PC-9 (cell line): ENCODE data around the gene ETV6. TPM values are rescaled to one million over a fixed set of nuclear protein-coding genes. Genes with fewer than 3 reads are reported as not detected.

Experiments
- BruUV-seq: library from RNA; stranded (reverse); fragments of 400-500 nt; replicated peaks from 2 replicates; lab custom pipeline; 2021; lab: Mats Ljungman, UMichigan
- CTCF ChIA-PET: fragments of 300-600 bp; sonication (Branson Sonifier 250); formaldehyde crosslinking; loops from one replicate; lab custom pipeline; 2022; ENCODE audit warnings: antibody characterized with exemption; lab: Charles Lee
- POLR2A ChIA-PET: fragments of 300-600 bp; sonication (Branson Sonifier 250); formaldehyde crosslinking; loops from one replicate; lab custom pipeline; 2022; ENCODE audit warnings: antibody characterized with exemption; ENCODE audit not compliant: unreplicated experiment; lab: Charles Lee
- DNase-seq, 2 experiments: peaks; one replicate each; pipeline versions ENCODE4 v3.0.0 to v3.0.0-alpha.2; 2015 to 2022; ENCODE audit warnings: mixed read lengths in 1 of 2
- H2AFZ ChIP-seq: fragments of 200-600 bp; sonication (generic); 2 replicates; pipeline ENCODE4 v1.8.1; 2017; ENCODE audit warnings: antibody characterized with exemption
- H3F3A ChIP-seq: fragments of 200-600 bp; sonication (generic); 2 replicates; pipeline ENCODE4 v1.8.1; 2017; ENCODE audit warnings: antibody characterized with exemption, mild to moderate bottlenecking, low read depth; ENCODE audit not compliant: insufficient read depth
- H3K27ac ChIP-seq: fragments of 200-600 bp; sonication (generic); 2 replicates; pipeline ENCODE4 v1.6.1; 2016; ENCODE audit warnings: mixed run types
- H3K27me3 ChIP-seq: fragments of 200-600 bp; sonication (generic); 2 replicates; pipeline ENCODE4 v1.6.1; 2016; ENCODE audit warnings: low read depth, mixed run types; ENCODE audit not compliant: insufficient read depth
- H3K36me3 ChIP-seq: fragments of 200-600 bp; sonication (generic); 2 replicates; pipeline ENCODE4 v1.6.1; 2016; ENCODE audit warnings: low read depth, mixed run types
- H3K4me1 ChIP-seq: fragments of 200-600 bp; sonication (generic); replicated peaks from 2 replicates; pipeline ENCODE4 v1.6.1; 2016; ENCODE audit warnings: mixed run types; ENCODE audit not compliant: insufficient read depth
- H3K4me2 ChIP-seq: fragments of 200-600 bp; sonication (generic); 2 replicates; pipeline ENCODE4 v1.6.1; 2017; ENCODE audit warnings: mixed run types
- H3K4me3 ChIP-seq: fragments of 200-600 bp; sonication (generic); 2 replicates; pipeline ENCODE4 v1.6.1; 2016; ENCODE audit warnings: mixed run types
- H3K79me2 ChIP-seq: fragments of 200-600 bp; sonication (generic); 2 replicates; pipeline ENCODE4 v1.6.1; 2017; ENCODE audit warnings: low read depth, mixed run types
- H3K9me2 ChIP-seq: fragments of 200-600 bp; sonication (generic); 2 replicates; pipeline ENCODE4 v1.8.1; 2017; ENCODE audit warnings: mild to moderate bottlenecking; ENCODE audit not compliant: insufficient read depth
- H3K9me3 ChIP-seq: fragments of 200-600 bp; sonication (generic); 2 replicates; pipeline ENCODE4 v1.8.1; 2016; ENCODE audit warnings: low read depth; ENCODE audit not compliant: insufficient read depth
- H4K20me1 ChIP-seq: fragments of 200-600 bp; sonication (generic); 2 replicates; pipeline ENCODE4 v1.8.1; 2017; ENCODE audit not compliant: insufficient read depth
- CTCF ChIP-seq: fragments of 200-600 bp; sonication (generic); conservative IDR thresholded peaks from 2 replicates; pipeline ENCODE4 v1.6.1; 2017; ENCODE audit warnings: mixed run types, antibody characterized with exemption, mild to moderate bottlenecking, moderate library complexity
- EZH2 ChIP-seq: fragments of 200-600 bp; sonication (generic); IDR thresholded peaks from 2 replicates; pipeline ENCODE4 v1.8.0; 2017; ENCODE audit warnings: antibody characterized with exemption, low read depth
- intact Hi-C: fragments of 100-400 bp; cut with micrococcal nuclease; formaldehyde crosslinking; loops from one replicate; pipeline ENCODE4 v1.10.0; 2022; ENCODE audit not compliant: unreplicated experiment
- total RNA-seq: library from RNA; stranded (reverse); gene quantifications from 2 replicates; pipeline ENCODE4 v1.2.3, GENCODE V29; 2021

Gene ETV6
- total RNA-seq, 1 experiment from 2014 or later, result 62.8 TPM

- Histone ChIP-seq H3K4me2 (no peak overlapping the region), H3F3A (peaks cover 11% of the 10 kb centered on the region; the same call in 1 of the 2 replicates), H3K4me1 (no peaks in the 10 kb centered on the region), H3K9me3 (no peaks in the 10 kb centered on the region), H3K36me3 (no peaks in the 10 kb centered on the region), H3K4me3 (no peak overlapping the region), H3K9me2 (no peaks in the 10 kb centered on the region), H4K20me1 (no peaks in the 10 kb centered on the region), H3K27ac (no peak overlapping the region), H3K79me2 (peaks cover 23% of the 10 kb centered on the region), H2AFZ (no peak overlapping the region), H3K27me3 (no peaks in the 10 kb centered on the region)
- intact Hi-C loops, result no loop called here
- no TSS peak for BruUV-seq
- CTCF ChIA-PET, result no interaction called here
- no peak for DNase-seq
- TF ChIP-seq EZH2, result no peak
- no peak for TF ChIP-seq CTCF
- POLR2A ChIA-PET, result no interaction called here
These were observed 136.2 kb downstream of the ETV6 start for GRCh38 chr12:11785712-11786111.

- Histone ChIP-seq H3K9me3 (no peaks in the 10 kb centered on the region), H3K79me2 (peaks cover 27% of the 10 kb centered on the region), H3K36me3 (no peaks in the 10 kb centered on the region), H3K27me3 (no peaks in the 10 kb centered on the region), H3K4me2 (no peak overlapping the region), H3K4me1 (no peaks in the 10 kb centered on the region), H3K9me2 (no peaks in the 10 kb centered on the region), H2AFZ (no peak overlapping the region), H3K4me3 (no peak overlapping the region), H3F3A (peaks cover 11% of the 10 kb centered on the region; the same call in 1 of the 2 replicates), H3K27ac (no peak overlapping the region), H4K20me1 (no peaks in the 10 kb centered on the region)
- DNase-seq, result no peak
- POLR2A ChIA-PET, result no interaction called here
- no TSS peak for BruUV-seq
- no peak for TF ChIP-seq EZH2
- TF ChIP-seq CTCF, result no peak
- CTCF ChIA-PET, result no interaction called here
- intact Hi-C loops, result no loop called here
These were observed 137.3 kb downstream of the ETV6 start for GRCh38 chr12:11786638-11787365.

DNA sequence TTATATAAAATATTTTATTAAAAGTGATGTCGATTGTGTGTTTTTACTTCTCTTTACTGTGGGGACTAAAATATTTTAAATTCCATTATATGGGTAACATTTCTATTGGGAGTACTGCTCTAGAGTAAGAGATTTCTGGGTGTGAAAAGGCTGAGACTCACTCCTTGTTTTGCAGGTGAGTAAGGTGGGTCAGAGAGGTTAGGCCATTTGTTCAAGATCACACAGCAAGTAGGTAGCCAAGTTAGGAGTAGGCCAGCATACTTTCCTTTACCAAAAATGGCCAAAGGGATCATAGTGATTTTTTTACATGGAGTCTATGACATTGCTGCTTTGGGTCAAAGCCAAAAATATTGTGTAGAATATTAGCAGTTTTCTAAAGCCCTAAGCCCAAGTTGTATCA, 138.0 kb downstream of the ETV6 start:
- peaks cover 23% of the 10 kb centered on the region for H3K79me2 ChIP-seq

More for the DNA sequence above, 138.0 kb downstream of the ETV6 start:
- H3K9me2 ChIP-seq, result no peaks in the 10 kb centered on the region
- no peak for DNase-seq
- no peak overlapping the region for H3K4me3 ChIP-seq
- no peaks in the 10 kb centered on the region for H3K36me3 ChIP-seq
- H3K27ac ChIP-seq, result no peak overlapping the region
- H3K27me3 ChIP-seq, result no peaks in the 10 kb centered on the region
- ChIA-PET POLR2A (no interaction called here), CTCF (no interaction called here)
- H3K9me3 ChIP-seq, result no peaks in the 10 kb centered on the region
- no peaks in the 10 kb centered on the region for H3K4me1 ChIP-seq
- no peak overlapping the region for H3K4me2 ChIP-seq
- H4K20me1 ChIP-seq, result no peaks in the 10 kb centered on the region
- no TSS peak for BruUV-seq
- peaks cover 11% of the 10 kb centered on the region; the same call in 1 of the 2 replicates for H3F3A ChIP-seq
- H2AFZ ChIP-seq, result no peak overlapping the region
- intact Hi-C loops, result no loop called here
- TF ChIP-seq EZH2 (no peak), CTCF (no peak)
